Transverse colon (tissue), 4 donors: Measurements from ENCODE around the gene CTPS1. TPM values are rescaled to one million over a fixed set of nuclear protein-coding genes. Genes with fewer than 3 reads are reported as not detected.
A peak's percentile ranks its signal among the peaks of the same experiment; 100 is the strongest.

Experiments used
- DNase-seq: peaks from one replicate; pipeline ENCODE4 v3.0.0-alpha.2; 2019
- H3K27ac ChIP-seq, 4 donors: fragments of 200-600 bp; sonication (generic); 2 replicates each; pipeline ENCODE4 v1.5.1; 2016 to 2018; ENCODE audit warnings: inconsistent platforms in 4 of 4
- H3K27me3 ChIP-seq: fragments of 200-600 bp; sonication (generic); 2 replicates; pipeline ENCODE4 v1.5.1; 2017; ENCODE audit warnings: inconsistent platforms
- H3K36me3 ChIP-seq, 4 donors: fragments of 200-600 bp; sonication (generic); 2 replicates each; pipeline ENCODE4 v1.5.1; 2017 to 2019; ENCODE audit warnings: inconsistent platforms in 4 of 4
- H3K4me1 ChIP-seq, 4 donors: fragments of 200-600 bp; sonication (generic); 2 replicates each; pipeline ENCODE4 v1.5.1; 2017 to 2020; ENCODE audit warnings: inconsistent platforms in 4 of 4
- H3K4me3 ChIP-seq, 4 donors: fragments of 200-600 bp; sonication (generic); 1 replicate in 1 of 4; 2 replicates in 3 of 4; pipeline versions ENCODE4 v1.5.1 to v1.6.1; 2017 to 2019; ENCODE audit warnings: inconsistent platforms in 4 of 4
- H3K9me3 ChIP-seq, 2 donors: fragments of 200-600 bp; sonication (generic); 2 replicates each; pipeline ENCODE4 v1.5.1; 2017 to 2019; ENCODE audit warnings: inconsistent platforms in 2 of 2
- CTCF ChIP-seq, 5 experiments: fragments of 200-600 bp in 3 of 5; fragments of 450-650 bp in 2 of 5; sonication (generic) in 3 of 5; IDR thresholded peaks; 1 replicate in 2 of 5; 2 replicates in 3 of 5; pipeline ENCODE4 v1.5.1; 2016 to 2017; ENCODE audit warnings: antibody characterized with exemption in 5 of 5, inconsistent platforms in 3 of 5, mild to moderate bottlenecking in 2 of 5, moderate library complexity in 1 of 5
- EP300 ChIP-seq: sonication (generic); formaldehyde crosslinking; IDR thresholded peaks from one replicate; pipeline ENCODE4 v1.6.1; 2017; ENCODE audit warnings: antibody characterized with exemption, low read depth
- POLR2A ChIP-seq: fragments of 450-650 bp; IDR thresholded peaks from one replicate; pipeline ENCODE4 v1.6.1; 2016; ENCODE audit warnings: antibody characterized with exemption, mild to moderate bottlenecking, moderate library complexity
- POLR2AphosphoS5 ChIP-seq, 3 donors: sonication (generic); formaldehyde crosslinking; IDR thresholded peaks; one replicate each; pipeline ENCODE4 v1.6.1; 2016; ENCODE audit warnings: antibody characterized with exemption in 3 of 3
- WGBS, 2 donors: methylation state at CpG; one replicate each; pipeline ENCODE4 v1.1.5; 2018; ENCODE audit warnings: low coverage in 1 of 2; 5-methylcytosine and 5-hydroxymethylcytosine counted together
- in situ Hi-C, 4 donors: fragments of 200-750 bp; cut with MboI; loops; one replicate each; pipeline versions ENCODE4 v1.15.0 to v1.15.1; 2017; ENCODE audit warnings: low sequenced_read_pairs in 3 of 4, low pct_ligation_motif_present in 1 of 4, low pct_unique_long_range_greater_than_20kb in 1 of 4
- intact Hi-C: fragments of 100-400 bp; cut with DNase I; formaldehyde crosslinking; loops from one replicate; pipeline ENCODE4 v1.15.1; 2023; ENCODE audit warnings: low total_unique reads
- total RNA-seq, 4 donors: library from RNA; depleted of rRNA; stranded (reverse); fragments of >200 nt; gene quantifications; one replicate each; pipeline ENCODE4 v1.1.0, GENCODE V29; 2016

The CTPS1 gene
- total RNA-seq, 4 donors from 2014 or later: 6.3 to 32.2 (median 19.7) TPM

DNA sequence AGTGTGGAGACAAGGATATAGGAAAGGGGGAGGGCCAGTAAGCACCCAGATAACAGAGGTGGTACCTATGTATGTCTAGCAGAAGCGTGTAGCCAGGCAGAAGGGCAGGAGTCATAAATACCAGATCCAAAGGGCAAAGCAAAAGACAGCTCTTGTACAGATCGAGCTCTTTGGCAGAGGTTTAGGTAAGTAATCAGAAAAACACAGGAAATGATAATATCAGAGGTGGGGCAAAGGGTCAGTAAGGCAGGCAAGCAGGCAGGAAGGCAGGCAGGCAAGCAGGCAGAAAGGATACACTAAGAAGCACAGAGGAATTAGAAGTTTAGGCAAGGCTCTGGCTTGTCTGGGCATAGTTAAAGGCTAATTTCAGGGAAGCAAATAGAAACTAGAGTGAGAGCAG, 64.7 kb downstream of the CTPS1 start:
- Histone ChIP-seq H3K27ac (peak overlapping the region; percentile 64 to 76 (median 66)), H3K4me1 (peaks cover 7 to 30% (median 16%) of the 10 kb centered on the region in 4 donors), H3K36me3 (peaks cover 0 to 4% (median 0%) of the 10 kb centered on the region in 4 donors), H3K4me3 (no peak overlapping the region), H3K27me3 (no peaks in the 10 kb centered on the region), H3K9me3 (no peaks in the 10 kb centered on the region)
- intact Hi-C loops (no loop called here), in situ Hi-C loops (loop anchor here in 1 of 4 donors (25.0 kb wide), 1 partner anchor 193 kb away; the partner anchor contains the start of gene SCMH1)
- DNase-seq: peak; percentile 35
- TF ChIP-seq POLR2AphosphoS5 (IDR thresholded peaks at IDR 0.05) (no peak), CTCF (IDR thresholded peaks at IDR 0.05) (no peak), EP300 (no peak), POLR2A (no peak)
- WGBS, 2 donors: 36 to 52% methylated on average over 2 of the region's 2 CpGs

DNA sequence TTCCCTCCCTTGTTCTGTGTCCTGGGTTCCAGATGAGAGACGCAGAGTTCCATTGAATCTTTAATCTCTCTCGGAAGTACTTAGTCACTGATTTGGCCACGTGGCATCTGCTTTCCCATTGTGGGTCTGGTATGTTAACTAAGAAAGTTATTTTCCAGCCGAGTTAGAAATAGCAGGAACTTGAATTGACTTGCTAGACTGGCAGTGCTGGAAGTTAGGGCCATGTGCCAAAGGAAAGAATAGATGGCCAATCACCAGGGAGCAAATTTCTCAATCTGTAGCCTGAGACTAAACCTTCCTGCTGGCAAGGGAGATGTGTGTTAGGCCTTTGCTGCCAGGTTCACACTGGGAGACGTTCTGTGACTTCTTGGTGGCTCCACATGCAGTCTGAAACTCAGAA, 66.2 kb downstream of the CTPS1 start:
- intact Hi-C loops: no loop called here
- TF ChIP-seq EP300 (no peak), POLR2AphosphoS5 (IDR thresholded peaks at IDR 0.05) (peak in 1 of 3 donors; percentile 18)
- Histone ChIP-seq H3K27me3 (no peaks in the 10 kb centered on the region), H3K27ac (peak overlapping the region; percentile 64 to 76 (median 66)), H3K9me3 (no peaks in the 10 kb centered on the region), H3K36me3 (no peaks in the 10 kb centered on the region), H3K4me1 (peaks cover 7 to 30% (median 16%) of the 10 kb centered on the region in 4 donors), H3K4me3 (no peak overlapping the region)
- WGBS, 2 donors: 29 to 49% methylated on average over 4 to 5 of the region's 5 CpGs
- in situ Hi-C loops: loop anchor here in 1 of 4 donors (25.0 kb wide), 1 partner anchor 192 kb away; the partner anchor contains the start of gene SCMH1
- DNase-seq: peak; percentile 51

DNA sequence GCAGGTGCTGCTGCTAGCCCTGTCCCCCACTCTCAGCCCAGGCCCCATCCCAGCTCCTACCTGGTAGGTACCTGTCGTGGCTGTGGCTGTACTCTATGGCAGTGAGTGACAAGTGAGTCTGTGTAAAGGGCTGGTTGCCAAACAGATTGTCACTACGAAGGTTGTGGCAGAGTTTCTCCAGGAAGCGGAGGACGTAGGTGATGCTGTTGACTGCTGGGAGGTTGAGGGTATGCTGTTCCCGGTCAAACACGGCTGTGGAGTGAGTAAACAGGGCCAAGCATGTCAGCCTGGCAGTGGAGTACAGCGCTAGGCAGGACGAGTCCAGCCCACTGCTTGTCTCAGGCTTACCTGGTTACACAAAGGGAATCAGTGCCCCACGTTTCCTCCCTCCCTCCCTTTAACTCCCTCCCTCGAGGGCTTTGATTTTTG, 66.9 kb downstream of the CTPS1 start:
- no peaks in the 10 kb centered on the region for H3K9me3 ChIP-seq
- peaks cover 7 to 30% (median 16%) of the 10 kb centered on the region in 4 donors for H3K4me1 ChIP-seq
- peak overlapping the region; percentile 64 to 76 (median 66) for H3K27ac ChIP-seq
- TF ChIP-seq POLR2AphosphoS5 (IDR thresholded peaks at IDR 0.05) (no peak), CTCF (IDR thresholded peaks at IDR 0.05) (no peak), POLR2A (peak; percentile 15), EP300 (no peak)
- in situ Hi-C loops: loop anchor here in 1 of 4 donors (25.0 kb wide), 1 partner anchor 191 kb away; the partner anchor contains the start of gene SCMH1
- intact Hi-C loops: no loop called here
- H3K27me3 ChIP-seq: no peaks in the 10 kb centered on the region
- no peak overlapping the region for H3K4me3 ChIP-seq
- DNase-seq: peak; percentile 55
- no peaks in the 10 kb centered on the region for H3K36me3 ChIP-seq
- WGBS, 2 donors: 51% methylated on average over 10 of the region's 10 CpGs; no CpG with 5 or more reads in 1 of the 2 donors

GRCh38 chr1:41048540-41048939, 69.0 kb downstream of the CTPS1 start:
- intact Hi-C loops: no loop called here
- no peaks in the 10 kb centered on the region for H3K27me3 ChIP-seq
- H3K36me3 ChIP-seq: no peaks in the 10 kb centered on the region
- no peak for DNase-seq
- H3K4me1 ChIP-seq: peaks cover 7 to 30% (median 16%) of the 10 kb centered on the region in 4 donors
- in situ Hi-C loops: loop anchor here in 1 of 4 donors (25.0 kb wide), 1 partner anchor 189 kb away; the partner anchor contains the start of gene SCMH1
- no peak overlapping the region for H3K4me3 ChIP-seq
- H3K27ac ChIP-seq: no peak overlapping the region
- H3K9me3 ChIP-seq: no peaks in the 10 kb centered on the region
- WGBS, 2 donors: 94% methylated on average over 3 of the region's 3 CpGs; no CpG with 5 or more reads in 1 of the 2 donors
- no peak for TF ChIP-seq EP300
- TF ChIP-seq CTCF (IDR thresholded peaks at IDR 0.05): no peak
- TF ChIP-seq POLR2A: no peak
